Neural crest cell (in vitro differentiated cells): ENCODE data around the gene HTR3C. TPM values are rescaled to one million over a fixed set of nuclear protein-coding genes. Genes with fewer than 3 reads are reported as not detected.
"Not testable (repeated sequence)": the region's sequence is repeated elsewhere in the genome, so short reads cannot be mapped to it uniquely, and the experiment has no call there.

Experiments
- DNase-seq: peaks from one replicate; pipeline ENCODE4 v3.0.0; 2021; ENCODE audit warnings: low read depth, mixed read lengths, low spot score
- H3K27ac Mint-ChIP-seq: one replicate; pipeline ENCODE4 v1.8.0; 2021; ENCODE audit warnings: mild to moderate bottlenecking, mixed read lengths; ENCODE audit not compliant: unreplicated experiment
- H3K27me3 Mint-ChIP-seq: 2 replicates; pipeline ENCODE4 v1.8.0; 2021; ENCODE audit warnings: low read depth, mild to moderate bottlenecking, mixed read lengths
- H3K36me3 Mint-ChIP-seq: 2 replicates; pipeline ENCODE4 v1.8.0; 2021; ENCODE audit warnings: low read depth, mild to moderate bottlenecking, mixed read lengths
- H3K4me1 Mint-ChIP-seq: 2 replicates; pipeline ENCODE4 v1.8.0; 2021; ENCODE audit warnings: mixed read lengths
- H3K4me3 Mint-ChIP-seq: one replicate; pipeline ENCODE4 v1.8.0; 2021; ENCODE audit warnings: mild to moderate bottlenecking, mixed read lengths
- H3K9me3 Mint-ChIP-seq: 2 replicates; pipeline ENCODE4 v1.8.0; 2021; ENCODE audit warnings: mixed read lengths
- long read RNA-seq: library from polyadenylated mRNA; unstranded; transcript quantifications from one replicate; pipeline ENCODE4 v2.0.0, GENCODE V29; 2020
- total RNA-seq: library from RNA; stranded (reverse); gene quantifications from 2 replicates; pipeline ENCODE4 v1.2.1, GENCODE V29; 2021
- TF ChIP-seq, protein P1 (sequence below): fragments of 200-600 bp; sonication (generic); conservative IDR thresholded peaks from 2 replicates; pipeline ENCODE4 v1.5.0; 2021; ENCODE audit warnings: antibody characterized with exemption, mild to moderate bottlenecking

HTR3C gene, protein sequence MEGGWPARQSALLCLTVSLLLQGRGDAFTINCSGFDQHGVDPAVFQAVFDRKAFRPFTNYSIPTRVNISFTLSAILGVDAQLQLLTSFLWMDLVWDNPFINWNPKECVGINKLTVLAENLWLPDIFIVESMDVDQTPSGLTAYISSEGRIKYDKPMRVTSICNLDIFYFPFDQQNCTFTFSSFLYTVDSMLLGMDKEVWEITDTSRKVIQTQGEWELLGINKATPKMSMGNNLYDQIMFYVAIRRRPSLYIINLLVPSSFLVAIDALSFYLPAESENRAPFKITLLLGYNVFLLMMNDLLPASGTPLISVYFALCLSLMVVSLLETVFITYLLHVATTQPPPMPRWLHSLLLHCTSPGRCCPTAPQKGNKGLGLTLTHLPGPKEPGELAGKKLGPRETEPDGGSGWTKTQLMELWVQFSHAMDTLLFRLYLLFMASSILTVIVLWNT
- not detected in 2 replicates for total RNA-seq
- long read RNA-seq: 0 reads

DNA sequence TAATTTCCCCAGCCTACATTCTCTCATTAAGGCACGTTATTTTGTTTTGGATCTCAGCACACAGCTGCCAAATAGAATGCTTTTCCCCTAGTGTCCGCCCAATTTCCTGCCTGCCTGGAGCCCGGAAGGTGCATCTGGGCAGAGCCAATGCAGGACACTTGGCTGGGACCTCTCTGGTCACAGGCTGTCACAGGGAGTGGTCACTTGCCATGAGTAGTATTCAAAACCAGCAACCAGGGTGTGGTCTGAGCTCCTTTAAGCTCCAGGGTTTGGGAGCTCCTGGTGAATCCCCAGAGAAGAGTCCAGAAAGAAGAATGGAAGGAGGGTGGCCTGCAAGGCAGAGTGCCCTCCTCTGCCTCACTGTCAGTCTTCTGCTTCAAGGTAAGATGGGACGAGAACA lies at the start of gene HTR3C:
HTR3C (plus strand) TSS at position 281 of the 400 bp plus-strand sequence; CDS start at position 315, 34 bp downstream.
- peaks cover 2% of the 10 kb centered on the region for H3K27me3 Mint-ChIP-seq
- TF ChIP-seq, protein P1, sequence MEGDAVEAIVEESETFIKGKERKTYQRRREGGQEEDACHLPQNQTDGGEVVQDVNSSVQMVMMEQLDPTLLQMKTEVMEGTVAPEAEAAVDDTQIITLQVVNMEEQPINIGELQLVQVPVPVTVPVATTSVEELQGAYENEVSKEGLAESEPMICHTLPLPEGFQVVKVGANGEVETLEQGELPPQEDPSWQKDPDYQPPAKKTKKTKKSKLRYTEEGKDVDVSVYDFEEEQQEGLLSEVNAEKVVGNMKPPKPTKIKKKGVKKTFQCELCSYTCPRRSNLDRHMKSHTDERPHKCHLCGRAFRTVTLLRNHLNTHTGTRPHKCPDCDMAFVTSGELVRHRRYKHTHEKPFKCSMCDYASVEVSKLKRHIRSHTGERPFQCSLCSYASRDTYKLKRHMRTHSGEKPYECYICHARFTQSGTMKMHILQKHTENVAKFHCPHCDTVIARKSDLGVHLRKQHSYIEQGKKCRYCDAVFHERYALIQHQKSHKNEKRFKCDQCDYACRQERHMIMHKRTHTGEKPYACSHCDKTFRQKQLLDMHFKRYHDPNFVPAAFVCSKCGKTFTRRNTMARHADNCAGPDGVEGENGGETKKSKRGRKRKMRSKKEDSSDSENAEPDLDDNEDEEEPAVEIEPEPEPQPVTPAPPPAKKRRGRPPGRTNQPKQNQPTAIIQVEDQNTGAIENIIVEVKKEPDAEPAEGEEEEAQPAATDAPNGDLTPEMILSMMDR: no peak

DNA sequence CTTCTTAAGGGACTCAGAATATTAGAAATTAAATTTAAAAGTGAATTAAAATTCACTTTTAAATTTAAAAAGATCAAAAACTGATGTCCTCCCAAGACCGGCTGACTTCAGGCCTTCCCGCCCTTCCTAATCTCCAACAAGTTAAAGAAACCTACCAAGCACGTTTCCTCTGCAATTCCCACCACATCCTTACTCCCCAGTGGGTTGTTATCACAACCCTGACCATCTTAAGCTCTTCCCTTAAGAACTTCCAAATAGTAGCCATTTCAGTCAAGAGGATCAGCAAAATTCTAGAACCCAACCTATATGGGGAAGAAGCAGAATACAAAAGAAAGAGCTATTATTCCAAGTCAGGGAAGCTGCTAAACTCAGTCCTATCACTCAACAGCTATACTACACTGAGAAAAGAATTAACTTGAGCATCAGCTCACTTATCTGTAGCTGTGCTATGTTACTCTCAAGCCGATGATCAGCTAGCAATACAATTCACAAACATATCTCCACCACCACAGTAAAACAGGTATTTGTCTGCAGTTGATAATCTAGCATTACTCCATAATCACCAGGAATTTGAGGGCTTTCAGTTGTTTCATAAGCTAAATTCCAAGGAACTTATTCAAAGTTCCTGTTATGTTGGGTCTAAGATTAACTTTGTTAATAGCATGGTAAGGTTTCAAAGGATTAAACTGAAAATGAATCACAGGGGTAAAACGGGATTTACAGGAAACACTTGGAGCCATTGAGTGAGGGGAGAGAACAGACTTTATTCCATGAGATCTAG lies 49.5 kb upstream of the HTR3C start:
- Mint-ChIP-seq H3K27ac (no peak overlapping the region), H3K27me3 (no peaks in the 10 kb centered on the region), H3K9me3 (no peaks in the 10 kb centered on the region), H3K36me3 (peaks cover 3% of the 10 kb centered on the region), H3K4me1 (peaks cover 19% of the 10 kb centered on the region), H3K4me3 (no peak overlapping the region)
- TF ChIP-seq, protein P1: no peak
- DNase-seq: no peak

More for the DNA sequence above, at the start of gene HTR3C:
- H3K27ac Mint-ChIP-seq: no peak within 1 kb of the TSS
- DNase-seq: no peak
- H3K4me3 Mint-ChIP-seq: no peak within 1 kb of the TSS
- H3K4me1 Mint-ChIP-seq: peaks cover 8% of the 10 kb centered on the region
- H3K9me3 Mint-ChIP-seq: no peaks in the 10 kb centered on the region
- no peaks in the 10 kb centered on the region for H3K36me3 Mint-ChIP-seq

DNA sequence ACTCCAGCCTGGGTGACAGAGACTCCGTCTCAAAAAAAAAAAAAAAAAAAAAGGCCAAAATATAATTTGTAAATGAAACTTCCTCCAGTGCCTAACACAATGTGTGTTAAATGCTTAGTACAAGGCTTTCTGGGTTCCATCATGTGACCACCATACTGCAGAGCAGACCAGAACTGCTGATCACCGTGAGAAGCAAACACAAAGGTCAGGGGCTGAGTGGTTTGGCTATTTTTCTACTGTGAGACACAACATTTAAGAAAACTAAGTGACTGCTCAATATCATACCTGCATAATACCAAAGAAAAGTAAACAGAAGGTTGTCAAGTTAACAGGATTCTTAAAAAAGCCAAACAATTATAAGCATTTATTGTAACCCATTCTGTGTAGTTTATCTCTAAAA lies 48.4 kb upstream of the HTR3C start:
- Mint-ChIP-seq H3K4me1 (peaks cover 19% of the 10 kb centered on the region), H3K4me3 (no peak overlapping the region), H3K9me3 (no peaks in the 10 kb centered on the region), H3K27me3 (no peaks in the 10 kb centered on the region), H3K36me3 (no peaks in the 10 kb centered on the region), H3K27ac (no peak overlapping the region)
- TF ChIP-seq, protein P1: no peak
- no peak for DNase-seq

DNA sequence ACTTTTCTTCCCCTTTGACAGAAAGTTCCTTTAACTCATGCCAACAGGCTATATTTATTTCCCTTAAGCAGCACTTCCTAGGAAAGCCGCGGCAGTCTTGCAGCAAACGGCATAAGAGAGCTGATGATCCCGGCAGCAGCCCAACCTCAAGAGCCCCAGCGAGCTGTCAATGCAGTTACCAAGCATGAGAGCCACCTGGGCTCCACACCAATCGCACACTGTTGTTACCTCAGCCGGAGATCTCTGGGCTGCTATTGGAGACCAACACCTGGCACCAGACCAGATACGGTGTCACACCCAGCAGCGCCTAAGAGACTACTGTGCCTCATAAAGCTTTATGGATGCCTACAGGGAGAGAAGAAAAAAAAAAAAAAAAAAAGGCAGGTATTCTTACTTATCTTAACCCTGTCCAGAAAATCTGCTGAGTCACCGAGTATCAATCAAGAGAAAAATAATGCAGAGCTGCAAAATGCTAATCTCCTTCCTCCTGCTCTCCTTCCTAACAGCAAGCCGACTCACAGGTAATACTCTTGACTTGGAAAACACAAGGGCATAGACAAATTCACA lies 46.8 kb upstream of the HTR3C start:
- H3K27ac Mint-ChIP-seq: no peak overlapping the region
- TF ChIP-seq, protein P1: no peak
- H3K36me3 Mint-ChIP-seq: no peaks in the 10 kb centered on the region
- no peak for DNase-seq
- no peaks in the 10 kb centered on the region for H3K9me3 Mint-ChIP-seq
- H3K4me3 Mint-ChIP-seq: no peak overlapping the region
- H3K4me1 Mint-ChIP-seq: peaks cover 19% of the 10 kb centered on the region
- H3K27me3 Mint-ChIP-seq: no peaks in the 10 kb centered on the region

DNA sequence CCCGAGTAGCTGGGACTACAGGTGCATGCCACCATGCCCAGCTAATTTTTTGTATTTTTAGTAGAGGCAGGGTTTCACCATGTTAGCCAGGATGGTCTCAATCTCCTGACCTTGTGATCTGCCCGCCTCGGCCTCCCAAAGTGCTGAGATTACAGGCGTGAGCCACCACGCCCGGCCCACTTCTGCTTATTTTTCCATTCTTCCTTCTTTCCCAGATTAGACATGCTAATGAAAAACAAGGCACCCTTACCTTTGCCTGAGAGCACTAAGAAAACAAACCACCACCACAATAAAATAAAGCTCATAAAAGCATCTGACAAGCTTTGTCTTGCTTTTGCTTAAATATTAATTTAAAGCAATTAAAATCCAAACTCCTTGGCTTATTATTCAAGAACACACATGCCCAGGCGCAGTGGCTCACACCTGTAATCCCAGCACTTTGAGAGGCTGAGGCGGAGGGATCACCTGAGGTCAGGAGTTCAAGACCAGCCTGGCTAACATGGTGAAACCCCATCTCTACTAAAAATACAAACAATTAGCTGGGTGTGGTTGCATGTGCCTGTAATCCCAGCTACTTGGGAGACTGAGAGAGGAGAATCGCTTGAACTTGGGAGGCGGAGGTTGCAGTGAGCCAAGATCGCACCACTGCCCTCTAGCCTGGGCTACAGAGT lies 45.6 kb upstream of the HTR3C start:
- not testable (repeated sequence) for H3K27ac Mint-ChIP-seq, DNase-seq, H3K36me3 Mint-ChIP-seq, H3K27me3 Mint-ChIP-seq, H3K9me3 Mint-ChIP-seq, H3K4me3 Mint-ChIP-seq
- H3K4me1 Mint-ChIP-seq: peaks cover 19% of the 10 kb centered on the region
